Measurements from ENCODE around the gene LRRK1. TPM values are rescaled to one million over a fixed set of nuclear protein-coding genes. Genes with fewer than 3 reads are reported as not detected.

LRRK1 gene
- total RNA-seq, 4 donors from 2014 or later, result 12.1 to 23.8 (median 15.2) TPM

DNA sequence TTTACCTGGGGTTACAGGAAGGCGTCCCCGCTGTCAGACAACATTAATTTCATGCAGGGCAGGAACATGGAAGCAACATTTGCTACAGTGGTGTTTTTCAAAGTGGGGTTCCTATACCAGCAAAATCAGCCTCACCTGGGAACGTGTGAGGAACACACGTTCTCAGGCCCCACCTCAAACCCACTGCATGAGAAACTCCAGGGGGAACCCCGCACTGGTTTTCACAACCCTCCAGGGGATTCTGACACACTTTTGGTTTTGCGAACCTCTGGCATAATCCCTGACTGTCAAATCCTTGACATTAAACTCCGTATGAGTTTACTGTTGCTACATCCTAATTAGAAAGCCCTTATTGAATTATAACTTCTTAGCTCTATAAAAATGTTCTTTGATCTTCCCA is 127.7 kb downstream of the LRRK1 start:
- Histone ChIP-seq H3K4me3 (no peak overlapping the region), H3K4me1 (no peaks in the 10 kb centered on the region), H3K36me3 (peaks cover 0 to 54% of the 10 kb centered on the region in 2 donors), H3K27me3 (no peaks in the 10 kb centered on the region), H3K9me3 (no peaks in the 10 kb centered on the region), H3K27ac (no peak overlapping the region)
- TF ChIP-seq POLR2A (IDR thresholded peaks at IDR 0.05), result no peak
- TF ChIP-seq POLR2AphosphoS5 (IDR thresholded peaks at IDR 0.05), result no peak
- TF ChIP-seq, protein P1, sequence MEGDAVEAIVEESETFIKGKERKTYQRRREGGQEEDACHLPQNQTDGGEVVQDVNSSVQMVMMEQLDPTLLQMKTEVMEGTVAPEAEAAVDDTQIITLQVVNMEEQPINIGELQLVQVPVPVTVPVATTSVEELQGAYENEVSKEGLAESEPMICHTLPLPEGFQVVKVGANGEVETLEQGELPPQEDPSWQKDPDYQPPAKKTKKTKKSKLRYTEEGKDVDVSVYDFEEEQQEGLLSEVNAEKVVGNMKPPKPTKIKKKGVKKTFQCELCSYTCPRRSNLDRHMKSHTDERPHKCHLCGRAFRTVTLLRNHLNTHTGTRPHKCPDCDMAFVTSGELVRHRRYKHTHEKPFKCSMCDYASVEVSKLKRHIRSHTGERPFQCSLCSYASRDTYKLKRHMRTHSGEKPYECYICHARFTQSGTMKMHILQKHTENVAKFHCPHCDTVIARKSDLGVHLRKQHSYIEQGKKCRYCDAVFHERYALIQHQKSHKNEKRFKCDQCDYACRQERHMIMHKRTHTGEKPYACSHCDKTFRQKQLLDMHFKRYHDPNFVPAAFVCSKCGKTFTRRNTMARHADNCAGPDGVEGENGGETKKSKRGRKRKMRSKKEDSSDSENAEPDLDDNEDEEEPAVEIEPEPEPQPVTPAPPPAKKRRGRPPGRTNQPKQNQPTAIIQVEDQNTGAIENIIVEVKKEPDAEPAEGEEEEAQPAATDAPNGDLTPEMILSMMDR (IDR thresholded peaks at IDR 0.05), result no peak
- TF ChIP-seq EP300 (IDR thresholded peaks at IDR 0.05), result no peak
- whole genome bisulfite sequencing, 2 donors (ENCODE audit: low coverage in 1 of 2), result 57 to 81% methylated on average over 1 to 5 of the region's 7 CpGs
- ATAC-seq, result no peak

GRCh38 chr15:101047301-101047781 is 128.2 kb downstream of the LRRK1 start:
- no peaks in the 10 kb centered on the region for H3K4me1 ChIP-seq
- no peak overlapping the region for H3K27ac ChIP-seq
- no peak overlapping the region for H3K4me3 ChIP-seq
- TF ChIP-seq, protein P1 (IDR thresholded peaks at IDR 0.05), result no peak
- TF ChIP-seq EP300 (IDR thresholded peaks at IDR 0.05) (no peak), POLR2A (IDR thresholded peaks at IDR 0.05) (no peak), POLR2AphosphoS5 (IDR thresholded peaks at IDR 0.05) (no peak)
- no peaks in the 10 kb centered on the region for H3K9me3 ChIP-seq
- WGBS, 2 donors (ENCODE audit: low coverage in 1 of 2), result 77 to 78% methylated on average over 11 to 22 of the region's 22 CpGs
- no peak for ATAC-seq
- no peaks in the 10 kb centered on the region for H3K27me3 ChIP-seq
- peaks cover 0 to 56% of the 10 kb centered on the region in 2 donors for H3K36me3 ChIP-seq

- Histone ChIP-seq H3K36me3 (peaks cover 0 to 57% of the 10 kb centered on the region in 2 donors), H3K4me3 (no peak overlapping the region), H3K4me1 (no peaks in the 10 kb centered on the region), H3K9me3 (no peaks in the 10 kb centered on the region), H3K27ac (no peak overlapping the region), H3K27me3 (no peaks in the 10 kb centered on the region)
- TF ChIP-seq EP300 (IDR thresholded peaks at IDR 0.05), result no peak
- TF ChIP-seq, protein P1 (IDR thresholded peaks at IDR 0.05), result no peak
- no peak for TF ChIP-seq POLR2A (IDR thresholded peaks at IDR 0.05)
- TF ChIP-seq POLR2AphosphoS5 (IDR thresholded peaks at IDR 0.05), result no peak
- 74 to 83% methylated on average over 4 to 7 of the region's 7 CpGs for WGBS, 2 donors (ENCODE audit: low coverage in 1 of 2)
- no peak for ATAC-seq
Observed at GRCh38 chr15:101048176-101048575, 129.0 kb downstream of the LRRK1 start.

DNA sequence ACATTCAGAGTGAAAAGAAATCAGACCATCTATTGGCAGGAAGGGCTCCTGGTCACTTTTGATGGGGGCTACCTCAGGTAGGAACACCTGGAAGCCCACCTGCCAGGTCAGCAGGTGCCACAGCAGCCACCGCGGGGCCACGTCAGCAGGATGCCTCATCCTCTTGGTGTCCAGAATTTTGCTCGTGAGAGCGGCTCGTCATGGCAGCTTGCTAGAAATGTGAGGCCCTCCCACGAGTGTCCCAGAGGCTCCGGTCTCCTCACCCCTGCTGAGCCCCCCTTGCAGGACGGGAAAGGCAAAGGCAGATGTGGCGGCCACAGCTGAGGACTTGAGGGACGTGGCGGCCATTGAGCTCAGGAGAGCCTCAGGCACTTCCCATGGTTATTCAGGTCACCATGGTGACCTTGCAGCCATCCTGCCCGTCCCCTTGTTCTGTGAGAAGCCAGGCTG is 129.4 kb downstream of the LRRK1 start:
- no CpG with 5 or more reads among the region's 13 CpGs for WGBS, 2 donors (ENCODE audit: low coverage in 1 of 2)
- no peaks in the 10 kb centered on the region for H3K9me3 ChIP-seq
- no peaks in the 10 kb centered on the region for H3K27me3 ChIP-seq
- H3K36me3 ChIP-seq, result peaks cover 0 to 60% of the 10 kb centered on the region in 2 donors
- no peak for ATAC-seq
- no peak overlapping the region for H3K4me3 ChIP-seq
- TF ChIP-seq POLR2AphosphoS5 (IDR thresholded peaks at IDR 0.05), result no peak
- no peak for TF ChIP-seq EP300 (IDR thresholded peaks at IDR 0.05)
- no peaks in the 10 kb centered on the region for H3K4me1 ChIP-seq
- H3K27ac ChIP-seq, result no peak overlapping the region

- Histone ChIP-seq H3K36me3 (peaks cover 0 to 62% of the 10 kb centered on the region in 2 donors), H3K4me3 (no peak overlapping the region), H3K9me3 (no peaks in the 10 kb centered on the region), H3K27me3 (no peaks in the 10 kb centered on the region), H3K27ac (no peak overlapping the region), H3K4me1 (no peaks in the 10 kb centered on the region)
- no peak for ATAC-seq
- WGBS, 2 donors (ENCODE audit: low coverage in 1 of 2), result 80 to 100% methylated on average over 1 of the region's 11 CpGs
- TF ChIP-seq, protein P1 (IDR thresholded peaks at IDR 0.05), result no peak
- TF ChIP-seq EP300 (IDR thresholded peaks at IDR 0.05) (no peak), POLR2A (IDR thresholded peaks at IDR 0.05) (no peak), POLR2AphosphoS5 (IDR thresholded peaks at IDR 0.05) (no peak)
Observed at GRCh38 chr15:101049282-101049681, 130.1 kb downstream of the LRRK1 start.

All from gastroesophageal sphincter (tissue), 4 donors.